Neuronal stem cell (in vitro differentiated cells): ENCODE data around the gene PIP5K1C.
"Not testable (repeated sequence)": the region's sequence is repeated elsewhere in the genome, so short reads cannot be mapped to it uniquely, and the experiment has no call there.

Experiments used
- DNase-seq: peaks from one replicate; pipeline ENCODE4 v3.0.0-alpha.2; 2013; ENCODE audit warnings: low spot score
- H2AFZ ChIP-seq: one replicate; pipeline ENCODE4 v1.6.1; 2013; ENCODE audit warnings: mild to moderate bottlenecking, low read length, inconsistent platforms
- H2AK5ac ChIP-seq: 2 replicates; pipeline ENCODE4 v1.6.1; 2013; ENCODE audit warnings: low read depth, mild to moderate bottlenecking, inconsistent platforms, low read length, moderate library complexity, mixed read lengths
- H2BK120ac ChIP-seq: 2 replicates; pipeline ENCODE4 v1.6.1; 2013; ENCODE audit warnings: low read depth, mild to moderate bottlenecking, inconsistent platforms, low read length, moderate library complexity, mixed read lengths
- H2BK12ac ChIP-seq: one replicate; pipeline ENCODE4 v1.6.1; 2013; ENCODE audit warnings: low read length, inconsistent platforms
- H2BK15ac ChIP-seq: 2 replicates; pipeline ENCODE4 v1.6.1; 2013; ENCODE audit warnings: mild to moderate bottlenecking, low read length, inconsistent platforms, mixed read lengths
- H2BK5ac ChIP-seq: one replicate; pipeline ENCODE4 v1.6.1; 2013; ENCODE audit warnings: inconsistent platforms, mild to moderate bottlenecking, low read length, moderate library complexity
- H3K14ac ChIP-seq: one replicate; pipeline ENCODE4 v1.6.1; 2013; ENCODE audit warnings: low read length, inconsistent platforms
- H3K18ac ChIP-seq: 2 replicates; pipeline ENCODE4 v1.6.1; 2013; ENCODE audit warnings: low read length, inconsistent platforms
- H3K23ac ChIP-seq: 2 replicates; pipeline ENCODE4 v1.6.1; 2013; ENCODE audit warnings: low read depth, mild to moderate bottlenecking, mixed read lengths, low read length, inconsistent platforms; ENCODE audit not compliant: poor library complexity
- H3K27ac ChIP-seq: replicated peaks from 3 replicates; pipeline ENCODE4 v1.5.1; 2013; ENCODE audit warnings: low read length, inconsistent platforms
- H3K27me3 ChIP-seq, 3 experiments: 2 replicates each; pipeline ENCODE4 v1.6.1; 2013; ENCODE audit warnings: low read length in 3 of 3, mild to moderate bottlenecking in 2 of 3, inconsistent platforms in 1 of 3, low read depth in 1 of 3, mixed read lengths in 1 of 3, moderate library complexity in 1 of 3; ENCODE audit not compliant: control insufficient read depth in 3 of 3, insufficient read depth in 3 of 3
- H3K36me3 ChIP-seq, 2 donors: replicated peaks in 1 of 2; 2 replicates each; pipeline ENCODE4 v1.6.1; 2013; ENCODE audit warnings: low read length in 2 of 2; ENCODE audit not compliant: control insufficient read depth in 2 of 2, insufficient read depth in 2 of 2
- H3K4ac ChIP-seq: 2 replicates; pipeline ENCODE4 v1.6.1; 2013; ENCODE audit warnings: inconsistent platforms, mild to moderate bottlenecking, low read length, moderate library complexity
- H3K4me1 ChIP-seq, 2 donors: 1 replicate in 1 of 2; 2 replicates in 1 of 2; pipeline ENCODE4 v1.6.1; 2013; ENCODE audit warnings: low read length in 2 of 2, low read depth in 1 of 2; ENCODE audit not compliant: control insufficient read depth in 2 of 2, insufficient read depth in 1 of 2
- H3K4me2 ChIP-seq: one replicate; pipeline ENCODE4 v1.6.1; 2013; ENCODE audit warnings: mild to moderate bottlenecking, low read length, inconsistent platforms; ENCODE audit not compliant: insufficient read depth, poor library complexity, severe bottlenecking
- H3K4me3 ChIP-seq, 2 donors: 2 replicates each; pipeline ENCODE4 v1.5.1; 2013; ENCODE audit warnings: low read length in 2 of 2, mild to moderate bottlenecking in 2 of 2, inconsistent platforms in 1 of 2, moderate library complexity in 1 of 2
- H3K79me1 ChIP-seq: one replicate; pipeline ENCODE4 v1.6.1; 2013; ENCODE audit warnings: low read depth, mild to moderate bottlenecking, inconsistent platforms, low read length, moderate library complexity
- H3K9ac ChIP-seq: one replicate; pipeline ENCODE4 v1.6.1; 2013; ENCODE audit warnings: mild to moderate bottlenecking, low read depth, low read length, inconsistent platforms; ENCODE audit not compliant: poor library complexity
- H3K9me3 ChIP-seq, 2 donors: replicated peaks in 1 of 2; 2 replicates each; pipeline versions ENCODE3 to v1.6.1; 2013; ENCODE audit warnings: low read length in 2 of 2, mild to moderate bottlenecking in 2 of 2, inconsistent platforms in 1 of 2, low read depth in 1 of 2, mixed read lengths in 1 of 2, moderate library complexity in 1 of 2; ENCODE audit not compliant: control insufficient read depth in 2 of 2, insufficient read depth in 1 of 2
- H4K8ac ChIP-seq: one replicate; pipeline ENCODE4 v1.6.1; 2013; ENCODE audit warnings: low read depth, mild to moderate bottlenecking, inconsistent platforms, low read length, moderate library complexity
- H4K91ac ChIP-seq: one replicate; pipeline ENCODE4 v1.6.1; 2013; ENCODE audit warnings: low read length, low read depth, mild to moderate bottlenecking, inconsistent platforms; ENCODE audit not compliant: poor library complexity
- WGBS, 2 donors: extraction: QIAGEN DNeasy Blood & Tissue Kit; methylation state at CpG; one replicate each; pipeline ENCODE4 v1.1.7; 2013; ENCODE audit warnings: missing lambda C conversion rate in 2 of 2, mixed read lengths in 1 of 2; ENCODE audit not compliant: insufficient read length in 2 of 2, insufficient replicate concordance in 1 of 2; ENCODE audit errors: extremely low coverage in 2 of 2; 5-methylcytosine and 5-hydroxymethylcytosine counted together

PIP5K1C gene

GRCh38 chr19:3648037-3648905 lies 52.0 kb downstream of the PIP5K1C start:
- H3K27ac ChIP-seq: no peak overlapping the region
- H2AFZ ChIP-seq: no peak overlapping the region
- H3K4me3 ChIP-seq: no peak overlapping the region
- no peaks in the 10 kb centered on the region for H3K9me3 ChIP-seq
- H4K91ac ChIP-seq: no peak overlapping the region
- H3K9ac ChIP-seq: no peak overlapping the region
- no peak overlapping the region for H2BK120ac ChIP-seq
- H3K27me3 ChIP-seq: no peaks in the 10 kb centered on the region
- DNase-seq: no peak
- no peak overlapping the region for H2BK5ac ChIP-seq
- no peak overlapping the region for H3K4me2 ChIP-seq
- no peak overlapping the region for H3K4ac ChIP-seq
- peaks cover 22 to 45% of the 10 kb centered on the region in 2 donors for H3K36me3 ChIP-seq
- no peaks in the 10 kb centered on the region for H3K4me1 ChIP-seq
- H2AK5ac ChIP-seq: no peak overlapping the region
- H3K18ac ChIP-seq: no peak overlapping the region
- WGBS, 2 donors: no CpG with 5 or more reads among the region's 33 CpGs
- H2BK12ac ChIP-seq: no peak overlapping the region
- no peak overlapping the region for H2BK15ac ChIP-seq
- peaks cover 6% of the 10 kb centered on the region for H3K79me1 ChIP-seq
- no peak overlapping the region for H3K14ac ChIP-seq
- H3K23ac ChIP-seq: no peak overlapping the region
- H4K8ac ChIP-seq: no peak overlapping the region

GRCh38 chr19:3647102-3647501 lies 53.2 kb downstream of the PIP5K1C start:
- H3K18ac ChIP-seq, H3K79me1 ChIP-seq, H3K9me3 ChIP-seq, H3K4ac ChIP-seq, H3K9ac ChIP-seq, DNase-seq, H2AFZ ChIP-seq, H3K4me1 ChIP-seq, H3K27me3 ChIP-seq, H4K91ac ChIP-seq, H4K8ac ChIP-seq, H3K14ac ChIP-seq, H2BK5ac ChIP-seq, H2AK5ac ChIP-seq, H3K4me2 ChIP-seq, H3K23ac ChIP-seq, H3K27ac ChIP-seq, H3K4me3 ChIP-seq, H2BK12ac ChIP-seq, H2BK15ac ChIP-seq, H2BK120ac ChIP-seq: not testable (repeated sequence)
- H3K36me3 ChIP-seq: peaks cover 15 to 36% of the 10 kb centered on the region in 2 donors
- no CpG with 5 or more reads among the region's 5 CpGs for WGBS, 2 donors

GRCh38 chr19:3646336-3647092 lies 53.8 kb downstream of the PIP5K1C start:
- H3K14ac ChIP-seq: no peak overlapping the region
- H3K23ac ChIP-seq: peak overlapping the region; percentile 67
- H4K91ac ChIP-seq: no peak overlapping the region
- WGBS, 2 donors: no CpG with 5 or more reads among the region's 23 CpGs
- no peak overlapping the region for H2BK12ac ChIP-seq
- H2AK5ac ChIP-seq: no peak overlapping the region
- H3K9me3 ChIP-seq: no peaks in the 10 kb centered on the region
- no peak overlapping the region for H2BK120ac ChIP-seq
- H3K36me3 ChIP-seq: peaks cover 15 to 37% of the 10 kb centered on the region in 2 donors
- no peak overlapping the region for H2AFZ ChIP-seq
- H3K27me3 ChIP-seq: no peaks in the 10 kb centered on the region
- no peak overlapping the region for H3K27ac ChIP-seq
- DNase-seq: no peak
- no peak overlapping the region for H2BK15ac ChIP-seq
- no peak overlapping the region for H3K4ac ChIP-seq
- H3K4me2 ChIP-seq: no peak overlapping the region
- H3K18ac ChIP-seq: no peak overlapping the region
- no peak overlapping the region for H3K9ac ChIP-seq
- no peak overlapping the region for H4K8ac ChIP-seq
- H3K79me1 ChIP-seq: peaks cover 6% of the 10 kb centered on the region
- H2BK5ac ChIP-seq: no peak overlapping the region
- H3K4me1 ChIP-seq: no peaks in the 10 kb centered on the region
- no peak overlapping the region for H3K4me3 ChIP-seq

- no peak overlapping the region for H3K4me2 ChIP-seq
- no peak overlapping the region for H3K4ac ChIP-seq
- H3K23ac ChIP-seq: no peak overlapping the region
- no peaks in the 10 kb centered on the region for H3K9me3 ChIP-seq
- no peak overlapping the region for H4K91ac ChIP-seq
- H3K79me1 ChIP-seq: peaks cover 3% of the 10 kb centered on the region
- H2AK5ac ChIP-seq: no peak overlapping the region
- H3K4me1 ChIP-seq: no peaks in the 10 kb centered on the region
- H3K36me3 ChIP-seq: peaks cover 13 to 35% of the 10 kb centered on the region in 2 donors
- no peak overlapping the region for H2AFZ ChIP-seq
- no peak overlapping the region for H2BK5ac ChIP-seq
- no peak overlapping the region for H3K14ac ChIP-seq
- H3K18ac ChIP-seq: no peak overlapping the region
- H4K8ac ChIP-seq: no peak overlapping the region
- no CpG with 5 or more reads among the region's 21 CpGs for WGBS, 2 donors
- no peak overlapping the region for H2BK15ac ChIP-seq
- H2BK12ac ChIP-seq: no peak overlapping the region
- no peaks in the 10 kb centered on the region for H3K27me3 ChIP-seq
- H3K4me3 ChIP-seq: peak overlapping the region in 1 of 2 donors; percentile 65
- H3K27ac ChIP-seq: no peak overlapping the region
- H3K9ac ChIP-seq: no peak overlapping the region
- H2BK120ac ChIP-seq: no peak overlapping the region
- no peak for DNase-seq
These were observed 54.5 kb downstream of the PIP5K1C start for GRCh38 chr19:3645726-3646125.
